Measurements from ENCODE around the gene CCL5.

The CCL5 gene

DNA sequence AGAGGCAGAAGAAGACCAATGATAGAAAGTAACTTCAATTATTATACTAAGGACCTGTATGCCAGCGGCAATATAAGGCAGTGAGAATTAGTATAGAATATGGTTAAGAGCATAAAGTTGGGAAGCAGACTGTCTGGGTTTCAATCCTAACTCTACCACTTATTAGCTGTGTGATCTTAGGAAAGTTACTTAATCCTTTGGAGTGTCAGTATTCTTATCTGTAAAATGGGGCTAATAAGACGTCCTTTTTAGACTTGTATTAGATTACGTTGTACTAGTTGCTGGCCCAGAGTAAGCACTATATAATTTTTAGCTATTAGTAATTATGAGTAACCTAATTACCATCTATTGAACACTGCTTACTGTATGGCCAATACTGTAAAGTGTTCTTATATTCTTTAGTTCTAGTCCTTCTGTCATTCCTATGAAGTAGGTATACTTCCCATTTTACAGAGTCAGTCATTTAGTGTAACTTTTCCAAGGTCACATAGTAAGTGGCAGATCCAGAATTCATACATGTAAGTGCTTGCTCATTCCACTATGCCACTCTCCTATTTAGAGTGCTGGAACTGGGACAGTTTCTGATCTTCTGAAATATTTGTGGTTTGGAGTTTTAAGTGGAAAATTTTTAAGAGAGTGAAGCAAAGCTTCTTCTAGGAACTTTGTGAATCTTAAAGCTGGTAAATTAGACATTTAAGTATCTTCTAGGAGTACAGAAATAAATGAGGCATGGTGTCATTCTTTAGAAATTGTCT lies 33.9 kb downstream of the CCL5 start:
- H3K9ac ChIP-seq (ENCODE audit: low read depth in 1 of 2, low read length in 2 of 2), result no peak overlapping the region
- no peaks in the 10 kb centered on the region for H3K27me3 ChIP-seq (ENCODE audit: control insufficient read depth in 2 of 2, insufficient read depth in 2 of 2, low read length in 2 of 2)
- H3K27ac ChIP-seq (ENCODE audit: low read depth in 2 of 2, low read length in 2 of 2), result no peak overlapping the region
- H3K4me3 ChIP-seq (ENCODE audit: low read length in 2 of 2), result no peak overlapping the region
- H3K9me3 ChIP-seq (ENCODE audit: control insufficient read depth in 2 of 2, low read length in 2 of 2), result no peaks in the 10 kb centered on the region
- H3K4me1 ChIP-seq (ENCODE audit: control insufficient read depth in 2 of 2, insufficient read depth in 2 of 2, low read length in 2 of 2), result no peaks in the 10 kb centered on the region
- peaks cover 52 to 64% of the 10 kb centered on the region in 2 donors for H3K36me3 ChIP-seq (ENCODE audit: control insufficient read depth in 2 of 2, insufficient read depth in 2 of 2, low read length in 2 of 2)

DNA sequence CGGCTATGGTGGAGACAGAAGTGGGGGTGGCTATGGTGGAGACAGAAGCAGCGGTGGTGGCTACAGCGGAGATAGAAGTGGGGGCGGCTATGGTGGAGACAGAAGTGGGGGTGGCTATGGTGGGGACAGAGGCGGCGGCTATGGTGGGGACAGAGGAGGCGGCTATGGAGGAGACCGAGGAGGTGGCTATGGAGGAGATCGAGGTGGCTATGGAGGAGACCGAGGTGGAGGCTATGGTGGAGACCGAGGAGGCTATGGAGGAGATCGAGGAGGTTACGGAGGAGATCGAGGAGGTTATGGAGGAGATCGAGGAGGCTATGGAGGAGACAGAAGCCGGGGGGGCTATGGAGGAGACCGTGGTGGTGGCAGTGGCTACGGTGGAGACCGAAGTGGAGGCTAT lies 35.6 kb downstream of the CCL5 start:
- Histone ChIP-seq H3K4me1 (ENCODE audit: control insufficient read depth in 2 of 2, insufficient read depth in 2 of 2, low read length in 2 of 2) (no peaks in the 10 kb centered on the region), H3K36me3 (ENCODE audit: control insufficient read depth in 2 of 2, insufficient read depth in 2 of 2, low read length in 2 of 2) (peaks cover 58 to 69% of the 10 kb centered on the region in 2 donors), H3K27me3 (ENCODE audit: control insufficient read depth in 2 of 2, insufficient read depth in 2 of 2, low read length in 2 of 2) (no peaks in the 10 kb centered on the region), H3K9me3 (ENCODE audit: control insufficient read depth in 2 of 2, low read length in 2 of 2) (no peaks in the 10 kb centered on the region), H3K4me3 (ENCODE audit: low read length in 2 of 2) (no peak overlapping the region), H3K9ac (ENCODE audit: low read depth in 1 of 2, low read length in 2 of 2) (no peak overlapping the region), H3K27ac (ENCODE audit: low read depth in 2 of 2, low read length in 2 of 2) (no peak overlapping the region)

DNA sequence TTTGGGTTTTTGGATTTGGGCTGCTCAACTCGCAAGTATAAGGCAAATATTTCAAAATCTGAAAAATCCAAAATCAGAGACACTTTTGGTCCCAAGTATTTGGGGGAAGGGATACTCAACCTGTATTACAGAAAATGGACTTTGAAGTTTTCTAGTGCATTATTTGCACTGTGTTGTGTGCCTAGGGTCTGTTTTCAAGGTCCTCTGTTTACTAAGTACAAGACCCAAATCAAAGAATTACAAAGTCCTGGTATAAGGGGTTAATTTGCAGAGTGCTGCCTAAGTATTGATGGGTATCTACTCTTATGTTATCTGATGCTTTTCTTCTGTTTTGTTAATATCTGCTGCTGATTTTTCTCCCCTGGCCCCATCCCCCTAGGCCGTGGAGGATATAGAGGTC lies 36.5 kb downstream of the CCL5 start:
- no peaks in the 10 kb centered on the region for H3K4me1 ChIP-seq (ENCODE audit: control insufficient read depth in 2 of 2, insufficient read depth in 2 of 2, low read length in 2 of 2)
- H3K36me3 ChIP-seq (ENCODE audit: control insufficient read depth in 2 of 2, insufficient read depth in 2 of 2, low read length in 2 of 2), result peaks cover 59 to 73% of the 10 kb centered on the region in 2 donors
- H3K27ac ChIP-seq (ENCODE audit: low read depth in 2 of 2, low read length in 2 of 2), result no peak overlapping the region
- no peak overlapping the region for H3K4me3 ChIP-seq (ENCODE audit: low read length in 2 of 2)
- no peak overlapping the region for H3K9ac ChIP-seq (ENCODE audit: low read depth in 1 of 2, low read length in 2 of 2)
- H3K9me3 ChIP-seq (ENCODE audit: control insufficient read depth in 2 of 2, low read length in 2 of 2), result no peaks in the 10 kb centered on the region
- H3K27me3 ChIP-seq (ENCODE audit: control insufficient read depth in 2 of 2, insufficient read depth in 2 of 2, low read length in 2 of 2), result no peaks in the 10 kb centered on the region

DNA sequence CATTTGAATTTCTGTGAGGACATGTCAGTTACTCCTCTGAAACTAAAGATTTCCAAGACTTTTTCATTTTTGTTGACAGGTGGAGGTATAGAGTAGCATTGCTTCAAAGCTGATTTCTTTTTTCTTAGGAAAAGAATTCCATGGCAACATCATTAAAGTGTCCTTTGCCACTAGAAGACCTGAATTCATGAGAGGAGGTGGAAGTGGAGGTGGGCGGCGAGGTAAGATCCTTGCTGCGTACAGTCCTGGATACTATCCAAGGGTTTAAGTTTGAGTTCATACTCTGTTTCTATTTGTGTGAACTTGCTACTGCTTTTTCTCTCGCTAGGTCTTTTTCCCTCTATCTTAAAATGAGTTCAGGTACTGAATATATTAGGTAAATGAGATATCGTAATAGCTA lies 37.9 kb downstream of the CCL5 start:
- Histone ChIP-seq H3K36me3 (ENCODE audit: control insufficient read depth in 2 of 2, insufficient read depth in 2 of 2, low read length in 2 of 2) (peaks cover 57 to 75% of the 10 kb centered on the region in 2 donors), H3K27ac (ENCODE audit: low read depth in 2 of 2, low read length in 2 of 2) (no peak overlapping the region), H3K9me3 (ENCODE audit: control insufficient read depth in 2 of 2, low read length in 2 of 2) (no peaks in the 10 kb centered on the region), H3K27me3 (ENCODE audit: control insufficient read depth in 2 of 2, insufficient read depth in 2 of 2, low read length in 2 of 2) (no peaks in the 10 kb centered on the region), H3K9ac (ENCODE audit: low read depth in 1 of 2, low read length in 2 of 2) (no peak overlapping the region), H3K4me3 (ENCODE audit: low read length in 2 of 2) (no peak overlapping the region), H3K4me1 (ENCODE audit: control insufficient read depth in 2 of 2, insufficient read depth in 2 of 2, low read length in 2 of 2) (no peaks in the 10 kb centered on the region)

DNA sequence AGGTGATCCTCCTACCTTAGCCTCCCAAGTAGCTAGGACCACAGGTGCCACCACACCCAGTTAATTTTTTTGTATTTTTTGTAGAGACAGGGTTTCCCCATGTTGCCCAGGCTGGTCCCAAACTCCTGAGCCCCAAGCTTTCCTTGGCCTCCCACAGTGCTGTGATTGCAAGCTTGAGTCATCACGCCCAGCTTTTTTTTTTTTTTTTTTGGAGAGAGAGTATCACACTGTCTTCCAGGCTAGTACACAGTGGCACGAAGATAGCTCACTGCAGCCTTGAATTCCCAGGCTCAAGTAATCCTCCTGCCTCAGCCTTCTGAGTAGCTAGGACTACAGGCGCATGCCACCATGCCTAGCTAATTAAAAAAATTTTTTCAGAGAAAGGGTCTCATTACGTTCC lies 38.7 kb downstream of the CCL5 start:
- Histone ChIP-seq H3K9ac (ENCODE audit: low read depth in 1 of 2, low read length in 2 of 2) (no peak overlapping the region), H3K9me3 (ENCODE audit: control insufficient read depth in 2 of 2, low read length in 2 of 2) (no peaks in the 10 kb centered on the region), H3K4me3 (ENCODE audit: low read length in 2 of 2) (no peak overlapping the region), H3K27ac (ENCODE audit: low read depth in 2 of 2, low read length in 2 of 2) (no peak overlapping the region), H3K27me3 (ENCODE audit: control insufficient read depth in 2 of 2, insufficient read depth in 2 of 2, low read length in 2 of 2) (no peaks in the 10 kb centered on the region), H3K4me1 (ENCODE audit: control insufficient read depth in 2 of 2, insufficient read depth in 2 of 2, low read length in 2 of 2) (no peaks in the 10 kb centered on the region), H3K36me3 (ENCODE audit: control insufficient read depth in 2 of 2, insufficient read depth in 2 of 2, low read length in 2 of 2) (peaks cover 63 to 73% of the 10 kb centered on the region in 2 donors)

DNA sequence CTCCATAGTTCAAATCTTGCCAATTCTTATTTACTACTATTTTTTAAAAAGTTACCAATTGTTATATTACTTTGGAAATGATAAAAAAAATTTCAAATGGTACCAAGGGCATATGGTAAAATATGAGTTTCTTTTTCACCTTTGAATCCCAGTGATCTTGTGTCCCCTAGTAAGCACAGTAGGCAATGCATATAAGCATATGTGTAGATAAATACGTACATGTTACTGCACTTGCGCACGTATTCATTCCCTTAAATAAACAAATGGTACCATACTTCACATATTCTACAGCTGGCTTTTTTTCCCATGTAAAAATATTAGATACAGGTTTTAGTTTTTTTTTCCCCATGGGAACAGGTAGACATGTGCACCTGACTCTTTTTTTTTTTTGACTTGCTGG lies 39.1 kb downstream of the CCL5 start:
- no peaks in the 10 kb centered on the region for H3K9me3 ChIP-seq (ENCODE audit: control insufficient read depth in 2 of 2, low read length in 2 of 2)
- H3K27me3 ChIP-seq (ENCODE audit: control insufficient read depth in 2 of 2, insufficient read depth in 2 of 2, low read length in 2 of 2), result no peaks in the 10 kb centered on the region
- no peak overlapping the region for H3K27ac ChIP-seq (ENCODE audit: low read depth in 2 of 2, low read length in 2 of 2)
- H3K4me1 ChIP-seq (ENCODE audit: control insufficient read depth in 2 of 2, insufficient read depth in 2 of 2, low read length in 2 of 2), result no peaks in the 10 kb centered on the region
- no peak overlapping the region for H3K9ac ChIP-seq (ENCODE audit: low read depth in 1 of 2, low read length in 2 of 2)
- no peak overlapping the region for H3K4me3 ChIP-seq (ENCODE audit: low read length in 2 of 2)
- peaks cover 63 to 74% of the 10 kb centered on the region in 2 donors for H3K36me3 ChIP-seq (ENCODE audit: control insufficient read depth in 2 of 2, insufficient read depth in 2 of 2, low read length in 2 of 2)

DNA sequence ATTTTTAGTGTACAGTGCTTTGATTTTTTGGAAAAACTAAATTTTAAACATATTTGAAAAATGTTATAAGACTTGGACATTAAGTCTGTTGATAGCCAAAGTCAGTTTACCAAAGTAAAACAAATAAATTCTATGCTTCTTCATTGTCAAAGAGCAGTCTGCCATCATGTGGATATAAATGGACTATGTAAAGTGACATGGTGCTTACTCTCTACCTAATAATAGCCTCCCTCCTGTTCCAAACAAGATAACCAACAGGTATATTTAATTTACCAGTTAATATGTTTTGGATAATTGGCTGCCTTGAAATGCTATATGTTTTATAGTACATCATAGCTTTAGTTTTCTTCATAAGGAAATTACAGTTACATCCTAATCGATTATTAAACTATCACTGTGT lies 55.0 kb downstream of the CCL5 start:
- H3K4me1 ChIP-seq (ENCODE audit: control insufficient read depth in 2 of 2, insufficient read depth in 2 of 2, low read length in 2 of 2), result no peaks in the 10 kb centered on the region
- peaks cover 37 to 49% of the 10 kb centered on the region in 2 donors for H3K36me3 ChIP-seq (ENCODE audit: control insufficient read depth in 2 of 2, insufficient read depth in 2 of 2, low read length in 2 of 2)
- H3K9ac ChIP-seq (ENCODE audit: low read depth in 1 of 2, low read length in 2 of 2), result no peak overlapping the region

More for the DNA sequence above, 55.0 kb downstream of the CCL5 start:
- Histone ChIP-seq H3K27ac (ENCODE audit: low read depth in 2 of 2, low read length in 2 of 2) (no peak overlapping the region), H3K9me3 (ENCODE audit: control insufficient read depth in 2 of 2, low read length in 2 of 2) (no peaks in the 10 kb centered on the region), H3K27me3 (ENCODE audit: control insufficient read depth in 2 of 2, insufficient read depth in 2 of 2, low read length in 2 of 2) (no peaks in the 10 kb centered on the region), H3K4me3 (ENCODE audit: low read length in 2 of 2) (no peak overlapping the region)
